GM23248 (cell line): Measurements from ENCODE around the gene NRP2. TPM values are rescaled to one million over a fixed set of nuclear protein-coding genes. Genes with fewer than 3 reads are reported as not detected.

Source experiments
- DNase-seq: peaks from one replicate; pipeline ENCODE4 v3.0.0-alpha.2; 2015
- H2AFZ ChIP-seq: fragments of 200-600 bp; sonication (generic); 2 replicates; pipeline ENCODE4 v1.6.1; 2016; ENCODE audit warnings: antibody characterized with exemption
- H3F3A ChIP-seq: fragments of 200-600 bp; sonication (generic); 2 replicates; pipeline ENCODE4 v1.6.1; 2016; ENCODE audit warnings: mild to moderate bottlenecking, antibody characterized with exemption, mixed run types; ENCODE audit not compliant: insufficient read depth
- H3K27ac ChIP-seq: fragments of 200-600 bp; sonication (generic); 2 replicates; pipeline ENCODE4 v1.5.1; 2016; ENCODE audit warnings: mild to moderate bottlenecking
- H3K27me3 ChIP-seq: fragments of 200-600 bp; sonication (generic); replicated peaks from 2 replicates; pipeline ENCODE4 v1.6.1; 2016; ENCODE audit warnings: mild to moderate bottlenecking; ENCODE audit not compliant: insufficient read depth
- H3K36me3 ChIP-seq: fragments of 200-600 bp; sonication (generic); 2 replicates; pipeline ENCODE4 v1.6.1; 2016; ENCODE audit warnings: low read depth, mild to moderate bottlenecking
- H3K4me1 ChIP-seq: fragments of 200-600 bp; sonication (generic); 2 replicates; pipeline ENCODE4 v1.6.1; 2016; ENCODE audit warnings: mild to moderate bottlenecking; ENCODE audit not compliant: insufficient read depth
- H3K4me2 ChIP-seq: fragments of 200-600 bp; sonication (generic); one replicate; pipeline ENCODE4 v1.6.1; 2016; ENCODE audit warnings: mild to moderate bottlenecking; ENCODE audit not compliant: unreplicated experiment
- H3K4me3 ChIP-seq: fragments of 200-600 bp; sonication (generic); 2 replicates; pipeline ENCODE4 v1.5.1; 2016; ENCODE audit warnings: mild to moderate bottlenecking
- H3K79me2 ChIP-seq: fragments of 200-600 bp; sonication (generic); 2 replicates; pipeline ENCODE4 v1.6.1; 2016; ENCODE audit warnings: mild to moderate bottlenecking; ENCODE audit not compliant: insufficient read depth
- H3K9ac ChIP-seq: fragments of 200-600 bp; sonication (generic); 2 replicates; pipeline ENCODE4 v1.6.1; 2016; ENCODE audit warnings: mild to moderate bottlenecking
- H3K9me2 ChIP-seq: fragments of 200-600 bp; sonication (generic); 2 replicates; pipeline ENCODE4 v1.6.1; 2016; ENCODE audit warnings: mixed run types, mild to moderate bottlenecking, moderate library complexity; ENCODE audit not compliant: insufficient read depth
- H3K9me3 ChIP-seq: fragments of 200-600 bp; sonication (generic); one replicate; pipeline ENCODE4 v1.6.1; 2017; ENCODE audit warnings: low read depth
- H4K20me1 ChIP-seq: fragments of 200-600 bp; sonication (generic); 2 replicates; pipeline ENCODE4 v1.6.0; 2016; ENCODE audit not compliant: insufficient read depth
- EZH2 ChIP-seq: fragments of 200-600 bp; sonication (generic); IDR thresholded peaks from 2 replicates; pipeline ENCODE4 v1.6.1; 2018; ENCODE audit warnings: antibody characterized with exemption, mild to moderate bottlenecking; ENCODE audit not compliant: insufficient read depth, poor library complexity, severe bottlenecking
- EZH2phosphoT487 ChIP-seq: fragments of 200-600 bp; sonication (generic); IDR thresholded peaks from 2 replicates; pipeline ENCODE4 v1.6.1; 2018; ENCODE audit warnings: antibody characterized with exemption, moderate library complexity, mild to moderate bottlenecking, low read depth; ENCODE audit not compliant: insufficient read depth
- WGBS, 2 experiments: methylation state at CpG; one replicate each; pipeline ENCODE4 v1.1.6; 2015 to 2017; ENCODE audit warnings: low lambda C conversion rate in 2 of 2, low coverage in 1 of 2; ENCODE audit errors: missing lambda C conversion rate in 2 of 2; 5-methylcytosine and 5-hydroxymethylcytosine counted together
- in situ Hi-C: fragments of 300-500 bp; cut with MboI; formaldehyde crosslinking; loops from 2 replicates; pipeline ENCODE4 v1.15.0; 2020
- polyA plus RNA-seq: library from polyadenylated mRNA; unstranded; fragments of >200 nt; fragmentation: Nextera tagmentation; extraction: Ambion mirVana; gene quantifications from 2 replicates; pipeline ENCODE4 v1.2.1, GENCODE V29; 2016
- total RNA-seq: library from RNA; depleted of rRNA; stranded (reverse); fragments of >200 nt; shearing (Covaris generic); gene quantifications from 2 replicates; pipeline ENCODE4 v1.2.3, GENCODE V29; 2014

Gene NRP2
- total and polyA plus RNA-seq, 2 experiments from 2014 or later = 6.9 to 9.0 TPM

GRCh38 chr2:205765151-205765550 is 82.8 kb downstream of the NRP2 start:
- H3K27me3 ChIP-seq = no peaks in the 10 kb centered on the region
- no peaks in the 10 kb centered on the region for H3K36me3 ChIP-seq
- H3K9ac ChIP-seq = no peak overlapping the region
- H4K20me1 ChIP-seq = no peaks in the 10 kb centered on the region
- peaks cover 17% of the 10 kb centered on the region; the same call in 1 of the 2 replicates for H3F3A ChIP-seq
- H2AFZ ChIP-seq = no peak overlapping the region
- H3K27ac ChIP-seq = no peak overlapping the region
- no peak for DNase-seq
- H3K79me2 ChIP-seq = no peaks in the 10 kb centered on the region
- TF ChIP-seq EZH2phosphoT487 = no peak
- no peak for TF ChIP-seq EZH2
- in situ Hi-C loops = no loop called here
- WGBS, 2 experiments = 94 to 97% methylated on average over 8 of the region's 8 CpGs
- no peaks in the 10 kb centered on the region for H3K9me2 ChIP-seq
- peaks cover 28% of the 10 kb centered on the region for H3K4me1 ChIP-seq
- H3K9me3 ChIP-seq = no peaks in the 10 kb centered on the region
- no peak overlapping the region for H3K4me3 ChIP-seq
- H3K4me2 ChIP-seq = no peak overlapping the region

- WGBS, 2 experiments = 12 to 13% methylated on average over 9 of the region's 9 CpGs
- Histone ChIP-seq H3K9ac (no peak overlapping the region), H3K79me2 (no peaks in the 10 kb centered on the region), H3K27ac (no peak overlapping the region), H3K4me1 (peaks cover 28% of the 10 kb centered on the region), H4K20me1 (no peaks in the 10 kb centered on the region), H3K27me3 (no peaks in the 10 kb centered on the region), H3K9me3 (no peaks in the 10 kb centered on the region), H3K4me3 (no peak overlapping the region), H3K4me2 (no peak overlapping the region), H2AFZ (no peak overlapping the region), H3K36me3 (no peaks in the 10 kb centered on the region), H3K9me2 (no peaks in the 10 kb centered on the region), H3F3A (peaks cover 17% of the 10 kb centered on the region; the same call in 1 of the 2 replicates)
- in situ Hi-C loops = no loop called here
- TF ChIP-seq EZH2 = no peak
- TF ChIP-seq EZH2phosphoT487 = no peak
- DNase-seq = peak; percentile 73
Observed at GRCh38 chr2:205766779-205767359, 84.6 kb downstream of the NRP2 start.

- Histone ChIP-seq H3K9me2 (no peaks in the 10 kb centered on the region), H3K4me2 (no peak overlapping the region), H2AFZ (no peak overlapping the region), H3K9ac (no peak overlapping the region), H3K9me3 (no peaks in the 10 kb centered on the region), H3K36me3 (no peaks in the 10 kb centered on the region), H3K79me2 (no peaks in the 10 kb centered on the region), H4K20me1 (no peaks in the 10 kb centered on the region), H3F3A (peaks cover 16% of the 10 kb centered on the region; the same call in 1 of the 2 replicates), H3K4me1 (peaks cover 28% of the 10 kb centered on the region), H3K4me3 (no peak overlapping the region), H3K27ac (no peak overlapping the region), H3K27me3 (no peaks in the 10 kb centered on the region)
- DNase-seq = no peak
- 94 to 97% methylated on average over 5 of the region's 5 CpGs for WGBS, 2 experiments
- in situ Hi-C loops = no loop called here
- TF ChIP-seq EZH2 = no peak
Observed at GRCh38 chr2:205767617-205768016, 85.3 kb downstream of the NRP2 start.

GRCh38 chr2:205768341-205768740 is 86.0 kb downstream of the NRP2 start:
- TF ChIP-seq EZH2 (no peak), EZH2phosphoT487 (no peak)
- Histone ChIP-seq H3K27me3 (no peaks in the 10 kb centered on the region), H3K9me2 (no peaks in the 10 kb centered on the region), H3K4me2 (no peak overlapping the region), H4K20me1 (no peaks in the 10 kb centered on the region), H3K9ac (no peak overlapping the region), H3K79me2 (no peaks in the 10 kb centered on the region), H3K4me1 (peaks cover 21% of the 10 kb centered on the region), H3K36me3 (no peaks in the 10 kb centered on the region), H3K4me3 (no peak overlapping the region), H2AFZ (no peak overlapping the region), H3F3A (peaks cover 8% of the 10 kb centered on the region; the same call in 1 of the 2 replicates), H3K27ac (no peak overlapping the region), H3K9me3 (no peaks in the 10 kb centered on the region)
- no peak for DNase-seq
- in situ Hi-C loops = no loop called here
- WGBS, 2 experiments = 94 to 96% methylated on average over 7 of the region's 7 CpGs
